Endodermal cell (in vitro differentiated cells): ENCODE measurements around the gene WTAP. TPM values are rescaled to one million over a fixed set of nuclear protein-coding genes. Genes with fewer than 3 reads are reported as not detected.

Experiments
- DNase-seq: peaks from one replicate; pipeline ENCODE4 v3.0.0-alpha.2; 2017
- H3K27ac ChIP-seq: 2 replicates; pipeline ENCODE4 v1.5.1; 2013; ENCODE audit warnings: mild to moderate bottlenecking, low read depth, low read length, moderate library complexity
- H3K27me3 ChIP-seq: 2 replicates; pipeline ENCODE4 v1.6.1; 2013; ENCODE audit warnings: mild to moderate bottlenecking, low read length, moderate library complexity; ENCODE audit not compliant: insufficient read depth, control insufficient read depth, poor library complexity, severe bottlenecking
- H3K36me3 ChIP-seq: 2 replicates; pipeline ENCODE4 v1.7.0; 2013; ENCODE audit warnings: mild to moderate bottlenecking, low read length, moderate library complexity; ENCODE audit not compliant: control insufficient read depth, insufficient read depth
- H3K4me1 ChIP-seq: one replicate; pipeline ENCODE4 v1.7.0; 2013; ENCODE audit warnings: low read length; ENCODE audit not compliant: control insufficient read depth, insufficient read depth
- H3K4me3 ChIP-seq: 2 replicates; pipeline ENCODE4 v1.5.1; 2013; ENCODE audit warnings: mild to moderate bottlenecking, low read length, moderate library complexity
- H3K9ac ChIP-seq: 2 replicates; pipeline ENCODE4 v1.6.1; 2013; ENCODE audit warnings: mild to moderate bottlenecking, low read length, moderate library complexity; ENCODE audit not compliant: poor library complexity, severe bottlenecking; ENCODE audit errors: extremely low read depth
- H3K9me3 ChIP-seq: 2 replicates; pipeline ENCODE4 v1.6.1; 2013; ENCODE audit warnings: mild to moderate bottlenecking, low read length, moderate library complexity; ENCODE audit not compliant: control insufficient read depth
- H3K27ac Mint-ChIP-seq: 2 replicates; pipeline ENCODE4 v1.8.0; 2020; ENCODE audit warnings: mixed read lengths
- H3K27me3 Mint-ChIP-seq: 2 replicates; pipeline ENCODE4 v1.8.0; 2021; ENCODE audit warnings: mild to moderate bottlenecking, mixed read lengths; ENCODE audit not compliant: insufficient read depth
- H3K36me3 Mint-ChIP-seq: 2 replicates; pipeline ENCODE4 v1.8.0; 2020; ENCODE audit warnings: low read depth, mixed read lengths
- H3K4me1 Mint-ChIP-seq: 2 replicates; pipeline ENCODE4 v1.8.0; 2020; ENCODE audit warnings: mixed read lengths
- H3K4me3 Mint-ChIP-seq: 2 replicates; pipeline ENCODE4 v1.8.0; 2020; ENCODE audit warnings: mild to moderate bottlenecking, moderate library complexity, mixed read lengths
- H3K9me3 Mint-ChIP-seq: 2 replicates; pipeline ENCODE4 v1.8.0; 2020; ENCODE audit warnings: mild to moderate bottlenecking, mixed read lengths
- WGBS, 2 experiments: methylation state at CpG; one replicate each; pipeline versions ENCODE4 v1.1.5 to v1.1.7; 2013; ENCODE audit warnings: missing lambda C conversion rate in 2 of 2, mixed read lengths in 1 of 2; ENCODE audit not compliant: insufficient coverage in 1 of 2, insufficient read length in 1 of 2; 5-methylcytosine and 5-hydroxymethylcytosine counted together
- total RNA-seq, 2 donors: library from RNA; stranded (reverse); fragmentation: NEBNext Ultra II Directional in 1 of 2; extraction: Animal tissue kit (Norgen Biotek cat#: 25700) in 1 of 2; gene quantifications; 2 replicates in 1 of 2; 3 replicates in 1 of 2; pipeline ENCODE4 v1.2.1, GENCODE V29; 2021
- TF ChIP-seq, protein P1 (sequence below): fragments of 200-600 bp; sonication (generic); conservative IDR thresholded peaks from 2 replicates; pipeline ENCODE4 v1.5.0; 2021; ENCODE audit warnings: antibody characterized with exemption, mild to moderate bottlenecking

The WTAP gene
- total RNA-seq, 2 donors from 2014 or later, result 112 to 119 TPM

DNA sequence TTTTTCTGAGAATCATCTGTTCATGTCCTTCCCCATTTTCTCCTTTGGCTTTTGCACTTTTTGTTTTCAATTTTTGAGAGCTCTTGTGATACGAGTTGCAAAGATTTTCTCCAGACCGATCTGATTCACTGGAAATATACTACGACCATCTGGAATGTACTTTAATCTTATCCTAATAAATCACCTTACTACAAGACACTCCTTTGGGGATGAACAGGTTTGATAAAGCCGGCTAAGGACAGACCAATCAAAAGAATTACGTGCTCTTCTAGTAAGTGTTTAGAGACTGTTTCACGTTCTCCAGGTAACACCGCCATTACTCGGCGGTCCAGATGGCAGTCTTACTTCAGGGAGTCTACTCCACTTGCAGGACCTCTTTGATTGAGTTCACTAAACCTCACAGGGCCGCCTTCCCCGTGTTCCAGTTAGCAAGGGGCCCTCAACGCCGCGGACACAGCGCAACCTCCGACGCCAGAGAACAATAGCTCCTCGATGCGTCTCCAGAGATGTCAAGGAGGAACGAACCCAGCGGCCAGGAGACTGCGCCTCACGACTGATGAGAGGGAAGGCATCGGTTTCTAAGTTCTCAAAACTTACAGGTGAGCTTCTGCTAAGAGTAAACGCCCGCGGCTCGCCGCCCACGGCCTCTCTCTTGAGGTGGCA, 920 bp upstream of the WTAP start:
- peaks cover 13% of the 10 kb centered on the region for H3K9me3 Mint-ChIP-seq
- no peak for DNase-seq
- 1 to 2% methylated on average over 29 to 30 of the region's 30 CpGs for WGBS, 2 experiments

DNA sequence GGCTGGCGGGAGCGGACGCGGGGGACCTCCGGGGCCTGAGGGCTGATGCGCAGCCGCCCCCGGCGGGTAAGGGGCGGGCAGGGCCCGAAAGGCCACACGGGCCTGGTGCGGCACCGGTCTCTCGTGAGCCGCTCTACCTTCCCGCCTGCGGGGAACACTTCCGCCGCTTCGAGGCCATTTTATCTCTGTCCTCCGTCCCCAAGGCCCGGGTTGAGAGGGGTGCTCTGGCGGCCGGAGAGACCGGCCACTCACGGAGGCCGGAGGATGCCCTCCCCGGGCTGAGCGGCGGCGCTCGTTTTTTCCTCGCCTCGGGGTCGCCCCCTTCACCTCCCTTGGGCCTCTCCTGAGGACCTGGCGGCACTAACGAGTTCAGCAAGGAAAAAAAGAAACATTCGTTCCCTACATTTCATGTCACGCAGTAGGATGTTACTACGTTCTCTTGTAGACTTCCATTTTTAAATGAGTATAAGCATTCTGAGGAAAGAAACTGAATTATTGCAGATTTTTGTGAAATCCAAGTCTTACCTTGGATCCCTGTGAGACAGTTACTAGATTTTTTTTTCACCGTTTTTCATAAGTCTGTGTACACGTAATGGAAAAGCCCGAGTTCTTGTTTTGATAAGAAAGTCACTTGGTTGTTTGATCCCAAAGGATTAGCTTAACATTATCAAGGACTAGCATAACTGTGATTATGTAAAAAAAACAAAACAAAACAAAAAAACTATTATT, 575 bp downstream of the WTAP start:
- H3K27me3 ChIP-seq, result no peaks in the 10 kb centered on the region
- no peaks in the 10 kb centered on the region for H3K4me1 ChIP-seq
- H3K9me3 Mint-ChIP-seq, result peaks cover 7% of the 10 kb centered on the region
- TF ChIP-seq, protein P1, sequence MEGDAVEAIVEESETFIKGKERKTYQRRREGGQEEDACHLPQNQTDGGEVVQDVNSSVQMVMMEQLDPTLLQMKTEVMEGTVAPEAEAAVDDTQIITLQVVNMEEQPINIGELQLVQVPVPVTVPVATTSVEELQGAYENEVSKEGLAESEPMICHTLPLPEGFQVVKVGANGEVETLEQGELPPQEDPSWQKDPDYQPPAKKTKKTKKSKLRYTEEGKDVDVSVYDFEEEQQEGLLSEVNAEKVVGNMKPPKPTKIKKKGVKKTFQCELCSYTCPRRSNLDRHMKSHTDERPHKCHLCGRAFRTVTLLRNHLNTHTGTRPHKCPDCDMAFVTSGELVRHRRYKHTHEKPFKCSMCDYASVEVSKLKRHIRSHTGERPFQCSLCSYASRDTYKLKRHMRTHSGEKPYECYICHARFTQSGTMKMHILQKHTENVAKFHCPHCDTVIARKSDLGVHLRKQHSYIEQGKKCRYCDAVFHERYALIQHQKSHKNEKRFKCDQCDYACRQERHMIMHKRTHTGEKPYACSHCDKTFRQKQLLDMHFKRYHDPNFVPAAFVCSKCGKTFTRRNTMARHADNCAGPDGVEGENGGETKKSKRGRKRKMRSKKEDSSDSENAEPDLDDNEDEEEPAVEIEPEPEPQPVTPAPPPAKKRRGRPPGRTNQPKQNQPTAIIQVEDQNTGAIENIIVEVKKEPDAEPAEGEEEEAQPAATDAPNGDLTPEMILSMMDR, result peak; percentile 9
- H3K4me3 ChIP-seq, result peak overlapping the region; percentile 98
- peak overlapping the region; percentile 95 for H3K9ac ChIP-seq
- H3K27me3 Mint-ChIP-seq, result no peaks in the 10 kb centered on the region
- H3K27ac Mint-ChIP-seq, result peak overlapping the region; percentile 92
- peaks cover 16% of the 10 kb centered on the region for H3K4me1 Mint-ChIP-seq
- no peak for DNase-seq
- H3K36me3 ChIP-seq, result peaks cover 37% of the 10 kb centered on the region
- peak overlapping the region; percentile 92 for H3K4me3 Mint-ChIP-seq
- peaks cover 16% of the 10 kb centered on the region for H3K9me3 ChIP-seq
- 0% methylated on average over 17 to 44 of the region's 44 CpGs for WGBS, 2 experiments
- peaks cover 27% of the 10 kb centered on the region for H3K36me3 Mint-ChIP-seq
- H3K27ac ChIP-seq, result peak overlapping the region; percentile 96

More for the DNA sequence above, 920 bp upstream of the WTAP start:
- H3K4me3 Mint-ChIP-seq, result peak overlapping the region; percentile 92
- Histone ChIP-seq H3K9ac (peak overlapping the region; percentile 95), H3K36me3 (peaks cover 33% of the 10 kb centered on the region), H3K27ac (peak overlapping the region; percentile 100), H3K4me1 (no peaks in the 10 kb centered on the region), H3K27me3 (no peaks in the 10 kb centered on the region), H3K9me3 (peaks cover 25% of the 10 kb centered on the region), H3K4me3 (peak overlapping the region; percentile 96)
- no peaks in the 10 kb centered on the region for H3K27me3 Mint-ChIP-seq
- TF ChIP-seq, protein P1, result no peak
- peaks cover 14% of the 10 kb centered on the region for H3K4me1 Mint-ChIP-seq
- H3K36me3 Mint-ChIP-seq, result peaks cover 32% of the 10 kb centered on the region
- peak overlapping the region; percentile 99 for H3K27ac Mint-ChIP-seq

DNA sequence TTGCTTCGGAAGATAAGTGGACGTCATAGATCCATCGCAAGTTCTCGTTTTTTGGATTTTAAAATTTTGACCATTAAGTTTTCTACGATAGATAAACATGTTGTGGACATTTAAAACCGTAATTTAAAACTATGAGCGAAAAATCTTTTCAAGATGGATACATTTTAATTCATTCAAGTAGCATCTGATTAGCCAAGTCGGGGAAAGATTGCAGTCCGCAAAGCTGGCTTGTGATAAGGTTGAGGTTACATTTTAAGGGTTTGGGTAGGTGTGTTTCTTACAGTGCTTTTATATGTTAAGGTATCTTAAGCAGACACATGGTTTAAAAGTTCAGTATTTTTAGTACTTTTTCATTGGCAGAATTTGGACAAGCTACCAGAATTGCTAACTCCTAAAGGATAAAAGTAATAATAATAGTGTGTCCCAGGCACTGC, 1.2 kb downstream of the WTAP start:
- Mint-ChIP-seq H3K27ac (peak overlapping the region; percentile 92), H3K27me3 (no peaks in the 10 kb centered on the region), H3K9me3 (peaks cover under 1% of the 10 kb centered on the region), H3K4me1 (peaks cover 17% of the 10 kb centered on the region), H3K4me3 (peak overlapping the region; percentile 92), H3K36me3 (peaks cover 23% of the 10 kb centered on the region)
- no peak for DNase-seq
- H3K36me3 ChIP-seq, result peaks cover 38% of the 10 kb centered on the region
- WGBS, 2 experiments, result 0 to 2% methylated on average over 4 to 9 of the region's 9 CpGs
- peak overlapping the region; percentile 98 for H3K4me3 ChIP-seq
- peak overlapping the region; percentile 95 for H3K9ac ChIP-seq
- TF ChIP-seq, protein P1, result no peak
- H3K27me3 ChIP-seq, result no peaks in the 10 kb centered on the region
- no peaks in the 10 kb centered on the region for H3K4me1 ChIP-seq
- H3K27ac ChIP-seq, result no peak overlapping the region
- H3K9me3 ChIP-seq, result peaks cover 10% of the 10 kb centered on the region
